HCT116 (cell line): ENCODE results near the gene PIGN. TPM values are rescaled to one million over a fixed set of nuclear protein-coding genes. Genes with fewer than 3 reads are reported as not detected.

Source experiments
- ATAC-seq: fragments of 200-7000 bp; cut with Tn5 transposase; 2 replicates; pipeline ENCODE4 v1.9.1; 2020; ENCODE audit warnings: mild to moderate bottlenecking, moderate library complexity
- BruUV-seq: library from RNA; stranded (reverse); fragments of 400-500 nt; replicated peaks from 2 replicates; lab custom pipeline; 2021; lab: Mats Ljungman, UMichigan
- CTCF ChIA-PET: fragments of 300-600 bp; sonication (Branson Sonifier 250); formaldehyde crosslinking; loops from one replicate; lab custom pipeline; 2021; ENCODE audit warnings: antibody characterized with exemption; lab: Charles Lee
- POLR2A ChIA-PET: fragments of 300-600, 350-600 bp; sonication (Branson Sonifier 250); formaldehyde crosslinking; loops from one replicate; lab custom pipeline; 2021; ENCODE audit warnings: antibody characterized with exemption; lab: Charles Lee
- RAD21 ChIA-PET, 2 experiments: fragments of 300-600 bp; sonication (Branson Sonifier 250); formaldehyde crosslinking; loops; one replicate each; lab custom pipeline; 2023; ENCODE audit warnings: low total read pairs in 2 of 2; ENCODE audit not compliant: uncharacterized antibody in 2 of 2, unreplicated experiment in 2 of 2, low non-redundant PET in 1 of 2; lab: Charles Lee
- DNase-seq: peaks from one replicate; pipeline ENCODE4 v3.0.0-alpha.2; 2010; ENCODE audit warnings: low read depth, low spot score
- H2AFZ ChIP-seq: fragments of 200-600 bp; shearing (Covaris generic), sonication (generic); 2 replicates; pipeline ENCODE4 v1.6.1; 2017; ENCODE audit warnings: low read depth, mixed run types, mixed read lengths, antibody characterized with exemption, low read length; ENCODE audit not compliant: poor library complexity, severe bottlenecking
- H3K27ac ChIP-seq: 2 replicates; pipeline ENCODE4 v1.5.1; 2012; ENCODE audit warnings: low read depth, low read length
- H3K27me3 ChIP-seq: fragments of 200-600 bp; sonication (generic); 2 replicates; pipeline ENCODE4 v1.6.1; 2016; ENCODE audit warnings: mixed run types, low read length, mixed read lengths; ENCODE audit not compliant: insufficient read depth
- H3K36me3 ChIP-seq, 2 experiments: fragments of 200-500 bp in 1 of 2; fragments of 200-600 bp in 1 of 2; sonication (Bioruptor generic) in 1 of 2; sonication (generic) in 1 of 2; 2 replicates each; pipeline versions ENCODE4 v1.5.1 to v1.6.1; 2014 to 2016; ENCODE audit warnings: low read length in 2 of 2, inconsistent platforms in 1 of 2, mixed read lengths in 1 of 2, mixed run types in 1 of 2; ENCODE audit not compliant: insufficient read depth in 2 of 2, control insufficient read depth in 1 of 2
- H3K4me1 ChIP-seq, 2 experiments: fragments of 200-600 bp in 1 of 2; sonication (generic) in 1 of 2; 2 replicates each; pipeline versions ENCODE4 v1.5.1 to v1.6.1; 2012 to 2017; ENCODE audit warnings: low read length in 2 of 2, inconsistent platforms in 1 of 2, mild to moderate bottlenecking in 1 of 2, mixed read lengths in 1 of 2, mixed run types in 1 of 2, moderate library complexity in 1 of 2; ENCODE audit not compliant: insufficient read depth in 2 of 2, control insufficient read depth in 1 of 2
- H3K4me2 ChIP-seq: fragments of 200-600 bp; sonication (generic); 2 replicates; pipeline ENCODE4 v1.6.1; 2017; ENCODE audit warnings: mixed run types, low read length, mixed read lengths
- H3K4me3 ChIP-seq, 2 experiments: fragments of 200-600 bp in 1 of 2; sonication (generic) in 1 of 2; replicated peaks in 1 of 2; 2 replicates each; pipeline ENCODE4 v1.5.1; 2011 to 2016; ENCODE audit warnings: low read length in 2 of 2, control low read depth in 1 of 2, low read depth in 1 of 2, mild to moderate bottlenecking in 1 of 2, mixed read lengths in 1 of 2, mixed run types in 1 of 2
- H3K79me2 ChIP-seq: fragments of 200-600 bp; sonication (generic); 2 replicates; pipeline ENCODE4 v1.6.1; 2017; ENCODE audit warnings: mild to moderate bottlenecking, mixed run types, low read length, moderate library complexity, mixed read lengths; ENCODE audit not compliant: insufficient read depth
- H3K9ac ChIP-seq: fragments of 200-600 bp; sonication (generic); 2 replicates; pipeline ENCODE4 v1.6.1; 2016; ENCODE audit warnings: low read length, mixed read lengths
- H3K9me2 ChIP-seq: fragments of 200-600 bp; sonication (generic), shearing (Covaris generic); 2 replicates; pipeline ENCODE4 v1.6.1; 2017; ENCODE audit warnings: mixed run types, mild to moderate bottlenecking, moderate library complexity; ENCODE audit not compliant: insufficient read depth
- H3K9me3 ChIP-seq, 2 experiments: fragments of 200-500 bp in 1 of 2; fragments of 200-600 bp in 1 of 2; sonication (Bioruptor generic) in 1 of 2; sonication (generic) in 1 of 2; 2 replicates each; pipeline ENCODE4 v1.6.1; 2014 to 2017; ENCODE audit warnings: low read length in 2 of 2, mixed read lengths in 2 of 2, inconsistent platforms in 1 of 2, low read depth in 1 of 2, mild to moderate bottlenecking in 1 of 2, mixed run types in 1 of 2, moderate library complexity in 1 of 2; ENCODE audit not compliant: control insufficient read depth in 1 of 2, insufficient read depth in 1 of 2
- H4K20me1 ChIP-seq: fragments of 200-600 bp; sonication (generic), shearing (Covaris generic); 2 replicates; pipeline ENCODE4 v1.6.1; 2017; ENCODE audit warnings: mixed run types, mild to moderate bottlenecking, moderate library complexity; ENCODE audit not compliant: insufficient read depth
- CEBPB ChIP-seq: IDR thresholded peaks from 2 replicates; pipeline ENCODE4 v1.6.1; 2012; ENCODE audit warnings: low read depth
- EGR1 ChIP-seq: IDR thresholded peaks from 2 replicates; pipeline ENCODE4 v1.6.1; 2012; ENCODE audit warnings: low read depth
- EZH2phosphoT487 ChIP-seq: fragments of 200-600 bp; IDR thresholded peaks from 2 replicates; pipeline ENCODE4 v1.6.1; 2018; ENCODE audit warnings: antibody characterized with exemption, borderline replicate concordance
- FOSL1 ChIP-seq: IDR thresholded peaks from 2 replicates; pipeline ENCODE4 v1.6.1; 2012; ENCODE audit warnings: low read depth
- JUND ChIP-seq: IDR thresholded peaks from 2 replicates; pipeline ENCODE4 v1.6.1; 2012
- MAX ChIP-seq: IDR thresholded peaks from 2 replicates; pipeline ENCODE4 v1.6.1; 2012
- POLR2A ChIP-seq: IDR thresholded peaks from 2 replicates; pipeline ENCODE4 v1.7.0; 2011; ENCODE audit warnings: borderline replicate concordance; ENCODE audit not compliant: insufficient read depth, insufficient read length; ENCODE audit errors: extremely low read depth
- POLR2AphosphoS5 ChIP-seq: IDR thresholded peaks from 2 replicates; pipeline ENCODE4 v1.6.1; 2011; ENCODE audit warnings: mild to moderate bottlenecking, low read depth, low read length, moderate library complexity
- RAD21 ChIP-seq: IDR thresholded peaks from 2 replicates; pipeline ENCODE4 v1.6.1; 2012; ENCODE audit warnings: low read depth, mild to moderate bottlenecking
- REST ChIP-seq: IDR thresholded peaks from 2 replicates; pipeline ENCODE4 v1.6.1; 2012; ENCODE audit warnings: low read depth
- SIN3A ChIP-seq: IDR thresholded peaks from 2 replicates; pipeline ENCODE4 v1.6.1; 2012; ENCODE audit warnings: low read depth
- SP1 ChIP-seq: IDR thresholded peaks from 2 replicates; pipeline ENCODE4 v1.6.1; 2012; ENCODE audit warnings: low read depth
- SRF ChIP-seq: IDR thresholded peaks from 2 replicates; pipeline ENCODE4 v1.6.1; 2012; ENCODE audit warnings: low read depth
- TCF7L2 ChIP-seq: IDR thresholded peaks from 2 replicates; pipeline ENCODE4 v1.7.0; 2011; ENCODE audit warnings: borderline replicate concordance, inconsistent platforms; ENCODE audit not compliant: insufficient read depth, insufficient read length; ENCODE audit errors: extremely low read depth
- YY1 ChIP-seq: IDR thresholded peaks from 2 replicates; pipeline ENCODE4 v1.6.1; 2011; ENCODE audit warnings: low read length, low read depth, moderate library complexity, mild to moderate bottlenecking; ENCODE audit not compliant: insufficient replicate concordance; ENCODE audit errors: extremely low read depth
- ZBTB33 ChIP-seq: IDR thresholded peaks from 2 replicates; pipeline ENCODE4 v1.6.1; 2011; ENCODE audit warnings: mild to moderate bottlenecking, low read length, moderate library complexity; ENCODE audit not compliant: insufficient replicate concordance; ENCODE audit errors: extremely low read depth
- ZFX ChIP-seq: fragments of 450-650 bp; IDR thresholded peaks from 2 replicates; pipeline ENCODE4 v1.6.1; 2017
- intact Hi-C: fragments of 100-400 bp; cut with micrococcal nuclease; formaldehyde crosslinking; loops from 2 replicates; pipeline ENCODE4 v1.10.0; 2022
- total RNA-seq: library from RNA; stranded (reverse); gene quantifications from one replicate; pipeline ENCODE4 v1.2.1, GENCODE V29; 2021; ENCODE audit not compliant: unreplicated experiment

The PIGN gene
- total RNA-seq, 1 experiment from 2014 or later = 12.2 TPM

- RAD21 ChIA-PET = no interaction called here
- Histone ChIP-seq H2AFZ (no peak overlapping the region), H3K4me1 (no peaks in the 10 kb centered on the region), H3K9me2 (no peaks in the 10 kb centered on the region), H3K36me3 (no peaks in the 10 kb centered on the region), H3K27me3 (no peaks in the 10 kb centered on the region), H3K9ac (no peak overlapping the region), H3K4me3 (no peak overlapping the region), H3K4me2 (no peak overlapping the region), H3K79me2 (no peaks in the 10 kb centered on the region), H3K27ac (no peak overlapping the region), H3K9me3 (no peaks in the 10 kb centered on the region), H4K20me1 (no peaks in the 10 kb centered on the region)
- BruUV-seq = no TSS peak
- intact Hi-C loops = no loop called here
- POLR2A ChIA-PET = no interaction called here
- CTCF ChIA-PET = no interaction called here
- DNase-seq = no peak
- no peak for ATAC-seq
- TF ChIP-seq YY1 (no peak), SRF (no peak), TCF7L2 (no peak), JUND (no peak), MAX (no peak), RAD21 (no peak), POLR2A (no peak), SIN3A (no peak), FOSL1 (no peak), EZH2phosphoT487 (no peak), ZFX (no peak), SP1 (no peak), EGR1 (no peak), REST (no peak), CEBPB (no peak), ZBTB33 (no peak), POLR2AphosphoS5 (no peak)
These were observed 115.8 kb downstream of the PIGN start for GRCh38 chr18:62071071-62071470.
